AG10803 (cell line): Measurements from ENCODE around the gene COLEC11.

Experiments used
- DNase-seq: peaks from one replicate; pipeline ENCODE4 v3.0.0; 2010; ENCODE audit warnings: low read depth
- H3K4me3 ChIP-seq: 2 replicates; pipeline ENCODE4 v1.5.1; 2011; ENCODE audit warnings: mild to moderate bottlenecking, low read length, control low read depth
- TF ChIP-seq, protein P1 (sequence below): conservative IDR thresholded peaks from 2 replicates; pipeline ENCODE4 v1.5.1; 2011; ENCODE audit warnings: mild to moderate bottlenecking, low read length, control low read depth, inconsistent platforms

Gene COLEC11

DNA sequence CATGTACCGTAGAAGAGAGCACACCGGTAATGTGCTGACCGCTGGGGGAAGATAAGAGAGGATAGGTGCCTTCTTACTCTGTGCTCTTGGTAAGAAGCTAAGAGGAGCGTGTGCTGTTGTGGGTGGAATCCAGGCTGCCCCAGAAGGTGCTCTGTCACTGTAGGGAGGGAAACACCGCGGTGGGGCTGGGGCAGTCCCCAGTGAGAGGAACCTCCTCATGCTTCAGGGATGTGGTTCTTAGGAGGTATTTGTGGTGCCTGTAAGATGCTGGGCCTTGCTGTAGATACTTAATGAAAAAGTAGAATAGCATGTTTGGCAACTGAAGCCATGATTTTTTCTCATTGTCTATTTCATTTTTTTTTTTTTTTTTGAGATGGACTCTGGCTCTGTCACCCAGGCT is 1.1 kb downstream of the COLEC11 start:
- no peak overlapping the region for H3K4me3 ChIP-seq
- DNase-seq: no peak
- TF ChIP-seq, protein P1, sequence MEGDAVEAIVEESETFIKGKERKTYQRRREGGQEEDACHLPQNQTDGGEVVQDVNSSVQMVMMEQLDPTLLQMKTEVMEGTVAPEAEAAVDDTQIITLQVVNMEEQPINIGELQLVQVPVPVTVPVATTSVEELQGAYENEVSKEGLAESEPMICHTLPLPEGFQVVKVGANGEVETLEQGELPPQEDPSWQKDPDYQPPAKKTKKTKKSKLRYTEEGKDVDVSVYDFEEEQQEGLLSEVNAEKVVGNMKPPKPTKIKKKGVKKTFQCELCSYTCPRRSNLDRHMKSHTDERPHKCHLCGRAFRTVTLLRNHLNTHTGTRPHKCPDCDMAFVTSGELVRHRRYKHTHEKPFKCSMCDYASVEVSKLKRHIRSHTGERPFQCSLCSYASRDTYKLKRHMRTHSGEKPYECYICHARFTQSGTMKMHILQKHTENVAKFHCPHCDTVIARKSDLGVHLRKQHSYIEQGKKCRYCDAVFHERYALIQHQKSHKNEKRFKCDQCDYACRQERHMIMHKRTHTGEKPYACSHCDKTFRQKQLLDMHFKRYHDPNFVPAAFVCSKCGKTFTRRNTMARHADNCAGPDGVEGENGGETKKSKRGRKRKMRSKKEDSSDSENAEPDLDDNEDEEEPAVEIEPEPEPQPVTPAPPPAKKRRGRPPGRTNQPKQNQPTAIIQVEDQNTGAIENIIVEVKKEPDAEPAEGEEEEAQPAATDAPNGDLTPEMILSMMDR: no peak

DNA sequence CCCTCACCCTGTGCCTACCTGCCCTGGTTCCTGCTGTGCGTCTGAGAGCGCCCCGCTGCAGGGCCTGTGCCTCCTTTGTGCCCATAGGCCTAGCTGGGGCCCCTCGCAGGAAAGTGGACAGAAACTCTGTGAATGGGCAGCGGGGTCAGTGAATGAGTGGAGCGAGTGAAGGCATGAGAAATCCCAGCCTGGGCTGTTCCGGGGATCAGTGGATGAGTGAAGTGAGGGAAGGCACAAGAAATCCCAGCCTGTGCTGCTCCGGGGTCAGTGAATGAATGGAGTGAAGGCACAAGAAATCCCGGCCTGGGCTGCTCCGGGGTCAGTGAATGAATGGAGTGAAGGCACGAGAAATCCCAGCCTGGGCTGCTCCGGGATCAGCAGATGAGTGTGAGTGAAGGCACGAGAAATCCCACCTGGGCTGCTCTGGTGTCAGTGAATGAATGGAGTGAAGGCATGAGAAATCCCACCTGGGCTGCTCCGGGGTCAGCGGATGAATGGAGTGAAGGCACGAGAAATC is 2.0 kb downstream of the COLEC11 start:
- H3K4me3 ChIP-seq: no peak overlapping the region
- no peak for DNase-seq
- TF ChIP-seq, protein P1: no peak

DNA sequence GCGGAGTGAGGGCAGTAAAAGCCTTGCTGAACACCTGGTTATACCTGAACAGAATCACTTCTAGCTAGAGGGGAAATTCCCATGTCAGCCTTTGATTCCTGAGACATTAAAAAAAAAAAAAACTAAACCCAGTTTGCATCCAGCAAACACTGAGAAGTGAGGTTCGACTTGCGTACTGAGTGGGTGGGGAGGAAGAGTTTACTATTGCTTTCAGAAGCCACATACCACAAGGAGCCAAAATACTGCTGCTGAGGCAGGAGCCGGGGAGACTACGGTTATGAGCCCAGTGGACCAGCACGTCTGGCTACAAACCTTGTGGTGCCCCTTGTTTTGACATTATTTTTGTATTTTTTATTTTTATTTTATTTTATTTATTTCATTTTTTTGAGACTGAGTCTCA is 2.7 kb downstream of the COLEC11 start:
- DNase-seq: no peak
- TF ChIP-seq, protein P1: no peak
- no peak overlapping the region for H3K4me3 ChIP-seq

DNA sequence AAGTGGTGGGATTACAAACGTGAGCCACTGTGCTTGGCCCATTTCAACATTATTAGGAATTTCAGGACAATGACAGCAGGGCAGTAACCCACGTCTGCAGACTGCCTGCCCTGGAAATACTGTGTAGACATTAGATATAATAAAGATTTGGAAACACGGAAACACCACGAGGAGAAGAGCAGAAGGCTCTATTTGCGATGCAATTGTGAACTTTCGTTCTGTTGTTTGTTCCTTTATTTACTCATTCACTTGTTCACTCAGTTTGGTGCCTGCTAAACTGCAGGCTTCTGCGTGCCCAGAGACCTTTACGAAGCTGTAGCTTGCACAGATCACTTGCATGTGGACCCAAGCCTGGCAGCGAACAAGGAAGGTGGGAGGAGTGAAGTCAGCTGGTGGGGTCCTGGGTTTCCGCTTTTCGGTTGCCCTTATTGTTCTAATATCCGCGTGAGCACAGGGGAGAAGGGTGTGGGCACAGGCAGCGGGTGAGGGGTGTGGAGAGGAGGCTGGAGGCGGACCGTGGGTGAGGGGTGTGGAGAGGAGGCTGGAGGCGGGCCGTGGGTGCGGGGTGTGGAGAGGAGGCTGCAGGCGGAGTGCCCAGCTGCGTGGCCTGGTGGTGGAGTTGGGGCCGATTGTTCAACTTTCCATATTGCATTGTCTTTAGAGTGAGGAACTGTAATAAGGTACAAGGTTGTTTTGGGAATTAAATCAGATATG is 3.4 kb downstream of the COLEC11 start:
- TF ChIP-seq, protein P1: no peak
- no peak overlapping the region for H3K4me3 ChIP-seq
- no peak for DNase-seq

DNA sequence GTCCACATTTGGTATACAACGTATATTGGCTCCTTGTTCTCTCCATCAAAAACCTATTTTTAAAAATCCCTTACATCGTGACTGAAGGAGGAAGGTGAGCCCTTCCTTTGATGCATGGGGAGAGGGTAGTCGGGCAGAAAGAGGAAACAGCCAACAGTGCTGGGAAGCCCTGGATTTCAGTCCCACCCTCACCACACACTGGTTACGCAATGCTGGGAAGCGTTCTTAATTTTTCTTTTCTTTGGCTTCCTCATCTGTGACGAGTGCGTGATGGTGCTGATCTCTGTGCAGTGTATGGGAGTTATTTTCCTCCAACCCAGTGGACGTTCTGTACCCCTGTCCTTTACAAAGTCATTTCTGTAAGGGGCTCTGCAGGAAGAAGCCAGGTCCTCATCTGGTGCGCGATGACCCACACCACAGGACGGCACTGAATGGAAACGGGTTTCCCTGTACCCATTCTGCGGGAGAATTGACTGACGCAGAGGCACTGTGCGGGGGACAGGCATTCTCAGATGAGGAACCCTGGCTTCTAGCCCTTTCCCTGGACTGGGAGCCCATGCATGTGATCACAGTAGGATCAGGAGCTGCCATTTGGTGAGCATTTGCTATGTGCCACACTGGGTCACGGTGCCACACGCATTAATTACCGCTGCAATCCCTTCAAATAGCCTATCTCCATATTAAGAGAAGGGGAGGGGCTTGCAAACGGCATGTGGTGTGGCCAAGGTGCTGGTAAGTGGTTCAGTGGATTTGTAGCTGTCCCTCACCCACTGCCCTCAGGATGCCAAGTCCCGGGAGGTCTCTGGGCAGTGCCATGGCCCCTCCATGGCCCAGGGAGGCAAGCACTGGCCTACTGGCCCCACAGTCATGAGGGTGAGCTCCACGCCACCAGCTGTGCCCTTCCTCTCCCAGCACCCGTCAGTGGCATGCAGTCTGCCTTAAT is 4.3 kb downstream of the COLEC11 start:
- H3K4me3 ChIP-seq: no peak overlapping the region
- DNase-seq: no peak
- TF ChIP-seq, protein P1: no peak

DNA sequence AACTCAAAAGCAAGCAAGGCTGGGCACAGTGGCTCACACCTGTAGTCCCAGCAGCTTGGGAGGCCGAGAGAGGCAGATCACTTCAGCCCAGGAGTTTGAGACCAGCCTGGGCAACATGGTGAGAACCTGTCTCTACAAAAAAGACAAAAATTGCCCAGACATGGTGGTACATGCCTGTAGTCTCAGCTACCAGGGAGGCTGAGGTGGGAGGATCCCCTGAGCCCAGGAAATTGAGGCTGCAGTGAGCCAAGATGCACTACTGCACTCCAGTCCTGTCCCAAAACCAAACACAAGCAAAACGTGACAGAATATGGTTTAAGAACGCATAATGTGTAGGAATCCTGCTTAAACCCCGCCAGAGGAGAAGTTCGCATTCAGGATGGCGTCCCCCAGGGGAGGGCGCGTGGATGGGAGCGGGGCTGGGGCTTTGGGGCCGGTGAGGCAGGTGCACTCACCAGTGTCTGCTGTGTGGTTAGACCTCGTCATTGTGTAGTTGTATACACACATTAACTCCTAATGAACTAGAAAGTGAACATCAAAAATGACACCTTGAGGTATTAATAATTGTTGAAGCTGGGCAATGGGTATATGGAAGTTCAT is 5.4 kb downstream of the COLEC11 start:
- no peak for DNase-seq
- TF ChIP-seq, protein P1: no peak
- no peak overlapping the region for H3K4me3 ChIP-seq
